RWPE1 (cell line): ENCODE data around the gene PGBD4.
"Not testable (repeated sequence)": the region's sequence is repeated elsewhere in the genome, so short reads cannot be mapped to it uniquely, and the experiment has no call there.

ENCODE experiments used
- CTCF ChIA-PET: fragments of 350-600 bp; sonication (Branson Sonifier 250); formaldehyde crosslinking; extraction: SDS; loops from one replicate; lab custom pipeline; 2021; lab: Yijun Ruan, JAX
- POLR2A ChIA-PET: fragments of 400-600 bp; formaldehyde crosslinking; extraction: SDS; loops from one replicate; lab custom pipeline; 2020; ENCODE audit warnings: antibody characterized with exemption; ENCODE audit not compliant: low non-redundant PET; lab: Yijun Ruan, JAX
- DNase-seq: peaks from one replicate; pipeline ENCODE4 v3.0.0; 2012; ENCODE audit warnings: low spot score
- H3K27ac ChIP-seq: fragments of 450-650 bp; 2 replicates; pipeline ENCODE4 v1.5.1; 2017
- CTCF ChIP-seq: fragments of 450-650 bp; conservative IDR thresholded peaks from 2 replicates; pipeline ENCODE4 v1.5.1; 2017; ENCODE audit warnings: low read depth, mild to moderate bottlenecking

Gene PGBD4

GRCh38 chr15:34119291-34119690 lies 17.4 kb downstream of the PGBD4 start:
- CTCF ChIA-PET, result interaction anchor here (0.6 to 1.5 kb wide), 4 partner anchors 9 to 130 kb away, joined by 3 to 4 read pairs (median 3); partner anchors contain the start of gene KATNBL1
- POLR2A ChIA-PET, result no interaction called here
- TF ChIP-seq CTCF, result no peak; the same call in 1 of the 2 replicates
- H3K27ac ChIP-seq, result no peak overlapping the region
- peak; percentile 31 for DNase-seq

GRCh38 chr15:34120420-34120819 lies 18.5 kb downstream of the PGBD4 start:
- H3K27ac ChIP-seq, DNase-seq, POLR2A ChIA-PET: not testable (repeated sequence)
- CTCF ChIA-PET, result interaction anchor here (0.7 kb wide), 1 partner anchor 89 kb away, joined by 3 read pairs; the partner anchor contains the start of gene KATNBL1

- POLR2A ChIA-PET, CTCF ChIA-PET, DNase-seq, H3K27ac ChIP-seq: not testable (repeated sequence)
These were observed 19.9 kb downstream of the PGBD4 start for GRCh38 chr15:34121786-34122185.

DNA sequence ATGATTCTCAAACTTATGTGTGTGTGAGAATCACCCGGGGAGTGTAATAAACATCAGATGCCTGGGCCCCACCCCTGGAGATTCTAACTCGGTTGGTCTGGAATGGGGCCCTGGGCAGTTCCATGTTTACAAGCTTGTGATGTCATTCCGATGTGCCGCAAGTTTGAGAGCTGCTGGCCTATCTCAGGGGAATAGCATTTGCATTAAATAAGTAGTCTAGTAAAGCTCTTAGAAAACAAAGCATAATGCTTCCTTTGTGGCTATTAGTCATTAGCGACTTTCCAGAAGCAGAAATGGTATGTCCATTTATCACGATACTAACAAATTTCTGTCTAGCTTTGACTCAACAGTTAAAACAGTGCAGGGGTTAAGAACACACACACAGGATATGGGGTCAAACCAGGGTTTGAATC lies 20.9 kb downstream of the PGBD4 start:
- peak; percentile 28 for DNase-seq
- POLR2A ChIA-PET, result no interaction called here
- no peak overlapping the region for H3K27ac ChIP-seq
- no peak for TF ChIP-seq CTCF
- CTCF ChIA-PET, result no interaction called here

GRCh38 chr15:34124651-34125050 lies 22.8 kb downstream of the PGBD4 start:
- no peak for TF ChIP-seq CTCF
- no peak for DNase-seq
- POLR2A ChIA-PET, result no interaction called here
- CTCF ChIA-PET, result interaction anchor here (0.7 to 0.8 kb wide), 2 partner anchors 14 to 90 kb away, joined by 3 to 4 read pairs; no protein-coding TSS in a partner anchor
- no peak overlapping the region for H3K27ac ChIP-seq

DNA sequence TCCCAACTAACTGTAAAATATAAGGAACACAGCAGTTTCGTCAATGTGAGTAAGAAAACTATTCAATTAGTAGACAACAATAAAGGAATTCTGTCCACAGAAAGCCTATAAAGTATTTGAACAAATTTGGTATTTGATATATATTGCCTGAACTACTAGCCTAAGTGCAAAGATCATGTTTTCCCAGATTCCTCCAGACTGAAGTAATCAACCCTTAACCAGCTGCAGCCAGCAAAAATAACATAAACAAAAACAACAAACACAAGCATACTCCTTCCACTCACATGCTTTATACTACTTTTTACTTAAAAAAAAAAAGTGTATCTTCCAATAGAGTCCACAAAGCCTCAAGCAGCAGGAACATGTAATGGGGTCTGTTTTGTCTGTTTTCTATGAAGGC lies 24.1 kb downstream of the PGBD4 start:
- DNase-seq, result no peak
- ChIA-PET CTCF (no interaction called here), POLR2A (no interaction called here)
- TF ChIP-seq CTCF, result no peak
- H3K27ac ChIP-seq, result no peak overlapping the region

DNA sequence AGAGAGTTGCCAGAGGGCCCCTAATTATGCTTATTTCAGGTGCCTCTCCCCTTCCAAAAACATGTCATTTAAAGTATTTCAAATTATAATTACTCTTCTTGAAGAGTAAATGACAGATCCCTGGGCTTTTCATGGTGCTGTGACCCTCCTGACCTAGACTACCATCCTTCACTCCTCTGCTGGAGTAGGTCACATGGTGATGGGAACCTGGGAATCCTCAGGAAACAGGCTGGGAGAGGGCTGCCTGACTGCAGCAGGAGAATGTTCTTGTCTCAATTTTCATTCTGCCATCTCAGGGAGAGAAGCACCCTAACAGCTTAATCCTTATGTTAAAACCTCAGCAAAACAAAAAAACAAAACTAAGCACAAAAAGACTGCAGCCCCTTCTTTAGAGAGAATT lies 24.6 kb downstream of the PGBD4 start:
- TF ChIP-seq CTCF, result no peak
- no peak overlapping the region for H3K27ac ChIP-seq
- ChIA-PET CTCF (no interaction called here), POLR2A (no interaction called here)
- DNase-seq, result no peak

- no peak overlapping the region for H3K27ac ChIP-seq
- DNase-seq, result no peak
- TF ChIP-seq CTCF, result no peak
- POLR2A ChIA-PET, result no interaction called here
- CTCF ChIA-PET, result no interaction called here
These were observed 27.0 kb downstream of the PGBD4 start for GRCh38 chr15:34128898-34129297.
